Caco-2 (cell line): ENCODE results near the gene ERAS. TPM values are rescaled to one million over a fixed set of nuclear protein-coding genes. Genes with fewer than 3 reads are reported as not detected.
"Not testable (repeated sequence)": the region's sequence is repeated elsewhere in the genome, so short reads cannot be mapped to it uniquely, and the experiment has no call there.

ENCODE experiments used
- BruUV-seq: library from RNA; stranded (reverse); fragments of 400-500 nt; replicated peaks from 2 replicates; lab custom pipeline; 2021; lab: Mats Ljungman, UMichigan
- CTCF ChIA-PET: fragments of 300-600 bp; sonication (Branson Sonifier 250); formaldehyde crosslinking; loops from one replicate; lab custom pipeline; 2022; ENCODE audit warnings: antibody characterized with exemption; lab: Charles Lee
- POLR2A ChIA-PET: fragments of 300-600 bp; sonication (Branson Sonifier 250); formaldehyde crosslinking; loops from one replicate; lab custom pipeline; 2022; ENCODE audit warnings: antibody characterized with exemption; lab: Charles Lee
- DNase-seq, 2 experiments: peaks; one replicate each; pipeline versions ENCODE4 v3.0.0 to v3.0.0-alpha.2; 2020 to 2022
- H3K27me3 ChIP-seq: replicated peaks from 2 replicates; pipeline ENCODE4 v1.6.0; 2011; ENCODE audit warnings: low read length; ENCODE audit not compliant: control insufficient read depth, insufficient read depth
- H3K36me3 ChIP-seq: 2 replicates; pipeline ENCODE4 v1.5.1; 2011; ENCODE audit warnings: low read length; ENCODE audit not compliant: control insufficient read depth, insufficient read depth
- H3K4me1 ChIP-seq: fragments of 250-450 bp; sonication (Bioruptor Pico); 2 replicates; pipeline ENCODE4 v1.5.1; 2020; ENCODE audit warnings: mild to moderate bottlenecking
- H3K4me3 ChIP-seq: 2 replicates; pipeline ENCODE4 v1.5.1; 2011; ENCODE audit warnings: low read depth, mild to moderate bottlenecking, control low read depth, low read length
- H3K9me3 ChIP-seq: fragments of 250-450 bp; sonication (Bioruptor Pico); 2 replicates; pipeline ENCODE4 v1.5.1; 2020; ENCODE audit warnings: mild to moderate bottlenecking, moderate library complexity
- H3K27ac Mint-ChIP-seq: one replicate; pipeline ENCODE4 v1.8.0; 2022; ENCODE audit warnings: mixed read lengths; ENCODE audit not compliant: unreplicated experiment
- H3K27me3 Mint-ChIP-seq: one replicate; pipeline ENCODE4 v1.8.0; 2022; ENCODE audit warnings: mixed read lengths; ENCODE audit not compliant: insufficient read depth, unreplicated experiment
- H3K36me3 Mint-ChIP-seq: one replicate; pipeline ENCODE4 v1.8.0; 2022; ENCODE audit warnings: mild to moderate bottlenecking, mixed read lengths; ENCODE audit not compliant: insufficient read depth, unreplicated experiment
- H3K4me1 Mint-ChIP-seq: one replicate; pipeline ENCODE4 v1.8.0; 2022; ENCODE audit warnings: low read depth, mixed read lengths; ENCODE audit not compliant: unreplicated experiment
- H3K4me3 Mint-ChIP-seq: one replicate; pipeline ENCODE4 v1.8.0; 2022; ENCODE audit warnings: mild to moderate bottlenecking, moderate library complexity, mixed read lengths; ENCODE audit not compliant: unreplicated experiment
- H3K9me3 Mint-ChIP-seq: one replicate; pipeline ENCODE4 v1.8.0; 2022; ENCODE audit warnings: mixed read lengths; ENCODE audit not compliant: unreplicated experiment
- CTCF ChIP-seq, 2 experiments: fragments of 200-600 bp in 1 of 2; IDR thresholded peaks; 1 replicate in 1 of 2; 2 replicates in 1 of 2; pipeline versions ENCODE4 v1.5.1 to v1.8.0; 2011 to 2022; ENCODE audit warnings: antibody characterized with exemption in 1 of 2, control low read depth in 1 of 2, inconsistent platforms in 1 of 2, low read depth in 1 of 2, low read length in 1 of 2, mild to moderate bottlenecking in 1 of 2, moderate library complexity in 1 of 2; ENCODE audit not compliant: insufficient read depth in 1 of 2, severe bottlenecking in 1 of 2, unreplicated experiment in 1 of 2
- intact Hi-C: fragments of 100-400 bp; cut with micrococcal nuclease; formaldehyde crosslinking; loops from one replicate; pipeline ENCODE4 v1.10.0; 2022; ENCODE audit not compliant: unreplicated experiment
- total RNA-seq: library from RNA; stranded (reverse); gene quantifications from 2 replicates; pipeline ENCODE4 v1.2.3, GENCODE V29; 2022

Gene ERAS
- total RNA-seq, 1 experiment from 2014 or later: not detected

DNA sequence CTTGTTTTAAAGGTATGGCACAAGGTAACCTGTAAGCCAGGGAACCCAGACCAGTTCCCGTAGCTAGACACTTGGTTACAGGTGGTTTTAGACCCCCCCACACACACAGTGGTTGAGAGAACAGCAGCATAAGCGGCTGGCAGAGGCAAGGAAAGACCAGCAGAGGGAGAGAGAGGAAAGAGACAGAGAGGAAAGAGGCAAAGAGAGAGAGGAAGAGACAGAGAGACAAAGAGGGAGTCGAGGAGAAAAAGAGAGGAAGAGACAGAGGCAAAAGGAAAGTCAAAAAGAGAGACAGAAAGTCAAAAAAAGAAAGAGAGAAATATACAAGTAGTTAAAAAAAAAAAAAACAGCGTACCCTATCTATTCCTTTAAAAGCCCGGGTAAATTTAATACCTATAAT, 28.6 kb downstream of the ERAS start:
- no peak overlapping the region for H3K4me3 ChIP-seq
- H3K27me3 ChIP-seq: no peaks in the 10 kb centered on the region
- DNase-seq: peak; percentile 36
- Mint-ChIP-seq H3K36me3 (no peaks in the 10 kb centered on the region), H3K27me3 (no peaks in the 10 kb centered on the region), H3K4me1 (peaks cover 21% of the 10 kb centered on the region), H3K27ac (peak overlapping the region; percentile 17), H3K4me3 (peak overlapping the region; percentile 61), H3K9me3 (no peaks in the 10 kb centered on the region)
- TF ChIP-seq CTCF (IDR thresholded peaks at IDR 0.05; ENCODE audit: insufficient read depth in 1 of 2, low read depth in 1 of 2, low read length in 1 of 2, severe bottlenecking in 1 of 2, unreplicated experiment in 1 of 2): peak in 1 of 2 experiments; percentile 30
- H3K36me3 ChIP-seq: no peaks in the 10 kb centered on the region
- POLR2A ChIA-PET: no interaction called here
- CTCF ChIA-PET: interaction anchor here (0.6 kb wide), 1 partner anchor 57 kb away, joined by 3 read pairs; the partner anchor contains the start of gene SLC35A2
- intact Hi-C loops: loop anchor here (2.0 kb wide), 1 partner anchor 58 kb away; no protein-coding TSS in a partner anchor
- no peaks in the 10 kb centered on the region; the same call in 1 of the 2 replicates for H3K4me1 ChIP-seq
- no peaks in the 10 kb centered on the region for H3K9me3 ChIP-seq
- BruUV-seq: no TSS peak

GRCh38 chrX:48864210-48864609, 37.9 kb downstream of the ERAS start:
- POLR2A ChIA-PET: no interaction called here
- Histone ChIP-seq H3K4me3 (no peak overlapping the region), H3K4me1 (peaks cover 9% of the 10 kb centered on the region), H3K27me3 (no peaks in the 10 kb centered on the region), H3K9me3 (no peaks in the 10 kb centered on the region), H3K36me3 (no peaks in the 10 kb centered on the region)
- no peaks in the 10 kb centered on the region for H3K27me3 Mint-ChIP-seq
- H3K27ac Mint-ChIP-seq: no peak overlapping the region
- no peaks in the 10 kb centered on the region for H3K9me3 Mint-ChIP-seq
- no peak for TF ChIP-seq CTCF (IDR thresholded peaks at IDR 0.05; ENCODE audit: insufficient read depth in 1 of 2, low read depth in 1 of 2, low read length in 1 of 2, severe bottlenecking in 1 of 2, unreplicated experiment in 1 of 2)
- DNase-seq: no peak
- no TSS peak for BruUV-seq
- H3K4me3 Mint-ChIP-seq: no peak overlapping the region
- intact Hi-C loops: no loop called here
- CTCF ChIA-PET: no interaction called here
- H3K36me3 Mint-ChIP-seq: no peaks in the 10 kb centered on the region
- peaks cover 7% of the 10 kb centered on the region for H3K4me1 Mint-ChIP-seq

GRCh38 chrX:48872017-48872416, 45.7 kb downstream of the ERAS start:
- not testable (repeated sequence) for H3K27ac Mint-ChIP-seq

GRCh38 chrX:48876944-48877343, 50.6 kb downstream of the ERAS start:
- POLR2A ChIA-PET, CTCF ChIA-PET, H3K9me3 Mint-ChIP-seq, H3K27ac Mint-ChIP-seq, H3K36me3 ChIP-seq, H3K27me3 ChIP-seq, H3K27me3 Mint-ChIP-seq, DNase-seq, H3K4me3 Mint-ChIP-seq, H3K36me3 Mint-ChIP-seq, intact Hi-C loops, H3K4me3 ChIP-seq, H3K4me1 Mint-ChIP-seq, H3K9me3 ChIP-seq, H3K4me1 ChIP-seq, BruUV-seq: not testable (repeated sequence)

More at GRCh38 chrX:48872017-48872416, 45.7 kb downstream of the ERAS start:
- H3K27me3 Mint-ChIP-seq, H3K4me3 ChIP-seq, H3K36me3 ChIP-seq, DNase-seq, BruUV-seq, H3K4me3 Mint-ChIP-seq, intact Hi-C loops, H3K4me1 ChIP-seq, H3K27me3 ChIP-seq, H3K9me3 Mint-ChIP-seq, CTCF ChIA-PET, H3K36me3 Mint-ChIP-seq, H3K4me1 Mint-ChIP-seq, H3K9me3 ChIP-seq, POLR2A ChIA-PET: not testable (repeated sequence)

Other genes starting within 250 kb of the ERAS start
- 41.8 and 46.5 TPM in 2 replicates for gene WDR13, start 229.0 kb upstream of the ERAS start, total RNA-seq
- gene WAS, start 142.7 kb upstream of the ERAS start, total RNA-seq: 0.39 and 0.43 TPM in 2 replicates
- gene SUV39H1, start 129.8 kb upstream of the ERAS start, total RNA-seq: 13.9 and 15.8 TPM in 2 replicates
- not detected in 2 replicates for gene GLOD5, start 64.8 kb upstream of the ERAS start, total RNA-seq
- not detected in 2 replicates for gene GATA1, start 39.9 kb upstream of the ERAS start, total RNA-seq
- 99.6 and 110 TPM in 2 replicates for gene HDAC6, start 24.4 kb upstream of the ERAS start, total RNA-seq
- 19.5 and 24.1 TPM in 2 replicates for gene PCSK1N, start 9.1 kb downstream of the ERAS start, total RNA-seq
- gene TIMM17B, start 71.3 kb downstream of the ERAS start, total RNA-seq: 82.5 and 90.6 TPM in 2 replicates
- gene PQBP1, start 71.4 kb downstream of the ERAS start, total RNA-seq: 111 and 114 TPM in 2 replicates
- 58.8 and 61.4 TPM in 2 replicates for gene SLC35A2, start 85.1 kb downstream of the ERAS start, total RNA-seq
- gene PIM2, start 92.5 kb downstream of the ERAS start, total RNA-seq: 12.0 and 13.9 TPM in 2 replicates
- 40.1 and 40.6 TPM in 2 replicates for gene OTUD5, start 131.1 kb downstream of the ERAS start, total RNA-seq
- gene KCND1, start 145.3 kb downstream of the ERAS start, total RNA-seq: 0.88 and 0.97 TPM in 2 replicates
- 43.1 and 43.6 TPM in 2 replicates for gene GRIPAP1, start 175.8 kb downstream of the ERAS start, total RNA-seq
- gene TFE3, start 216.8 kb downstream of the ERAS start, total RNA-seq: 28.1 and 32.0 TPM in 2 replicates
- 16.7 and 17.6 TPM in 2 replicates for gene CCDC120, start 232.5 kb downstream of the ERAS start, total RNA-seq
- gene PRAF2, start 247.5 kb downstream of the ERAS start, total RNA-seq: 3.2 and 5.4 TPM in 2 replicates